IMR-90 (cell line): ENCODE data around the gene FAM193A. TPM values are rescaled to one million over a fixed set of nuclear protein-coding genes. Genes with fewer than 3 reads are reported as not detected.
A peak's percentile ranks its signal among the peaks of the same experiment; 100 is the strongest.

ENCODE experiments used
- ATAC-seq: fragments of 200-7000 bp; cut with Tn5 transposase; 2 replicates; pipeline ENCODE4 v1.9.1; 2020; ENCODE audit warnings: low read depth, mild to moderate bottlenecking, moderate library complexity
- BruUV-seq: library from RNA; stranded (reverse); fragments of 400-500 nt; replicated peaks from 2 replicates; lab custom pipeline; 2021; lab: Mats Ljungman, UMichigan
- CTCF ChIA-PET: fragments of 300-600 bp; formaldehyde crosslinking; extraction: SDS; loops from one replicate; lab custom pipeline; 2021; ENCODE audit warnings: antibody characterized with exemption; lab: Yijun Ruan, JAX
- POLR2A ChIA-PET: fragments of 300-600 bp; sonication (Branson Sonifier 250); formaldehyde crosslinking; loops from one replicate; lab custom pipeline; 2022; ENCODE audit warnings: antibody characterized with exemption; ENCODE audit not compliant: unreplicated experiment; lab: Charles Lee
- DNase-seq: peaks from one replicate; pipeline ENCODE4 v3.0.0; 2013
- H2AFZ ChIP-seq: replicated peaks from 2 replicates; pipeline ENCODE3; 2013; ENCODE audit warnings: low read length, mild to moderate bottlenecking; ENCODE audit not compliant: poor library complexity
- H2AK5ac ChIP-seq: 2 replicates; pipeline ENCODE4 v1.6.1; 2013; ENCODE audit warnings: low read depth, low read length, inconsistent platforms
- H2AK9ac ChIP-seq: replicated peaks from 2 replicates; pipeline ENCODE3; 2013; ENCODE audit warnings: mild to moderate bottlenecking, low read depth, low read length, moderate library complexity; ENCODE audit not compliant: poor library complexity
- H2BK120ac ChIP-seq: 2 replicates; pipeline ENCODE4 v1.6.1; 2013; ENCODE audit warnings: low read depth, low read length, inconsistent platforms
- H2BK15ac ChIP-seq: 3 replicates; pipeline ENCODE4 v1.6.1; 2013; ENCODE audit warnings: low read depth, low read length, inconsistent platforms
- H2BK20ac ChIP-seq: 2 replicates; pipeline ENCODE4 v1.6.1; 2013; ENCODE audit warnings: low read depth, mild to moderate bottlenecking, inconsistent platforms, low read length, moderate library complexity
- H2BK5ac ChIP-seq: 2 replicates; pipeline ENCODE4 v1.6.1; 2013; ENCODE audit warnings: mild to moderate bottlenecking, low read depth, low read length, inconsistent platforms; ENCODE audit not compliant: poor library complexity, severe bottlenecking
- H3K14ac ChIP-seq: replicated peaks from 2 replicates; pipeline ENCODE4 v1.6.1; 2013; ENCODE audit warnings: low read depth, low read length, inconsistent platforms
- H3K18ac ChIP-seq: 2 replicates; pipeline ENCODE4 v1.6.1; 2013; ENCODE audit warnings: low read depth, low read length, control low read depth
- H3K23ac ChIP-seq: 2 replicates; pipeline ENCODE4 v1.6.1; 2013; ENCODE audit warnings: low read depth, low read length, inconsistent platforms
- H3K27ac ChIP-seq: 2 replicates; pipeline ENCODE4 v1.5.1; 2013; ENCODE audit warnings: mild to moderate bottlenecking, control low read depth, low read length; ENCODE audit not compliant: insufficient read depth
- H3K27me3 ChIP-seq: 2 replicates; pipeline ENCODE4 v1.6.1; 2013; ENCODE audit warnings: low read length; ENCODE audit not compliant: control insufficient read depth, insufficient read depth
- H3K36me3 ChIP-seq: 2 replicates; pipeline ENCODE4 v1.6.1; 2013; ENCODE audit warnings: low read length, mixed read lengths; ENCODE audit not compliant: control insufficient read depth, insufficient read depth
- H3K4ac ChIP-seq: 2 replicates; pipeline ENCODE4 v1.6.1; 2013; ENCODE audit warnings: low read depth, low read length, inconsistent platforms
- H3K4me1 ChIP-seq: 2 replicates; pipeline ENCODE4 v1.6.1; 2013; ENCODE audit warnings: low read length, mixed read lengths; ENCODE audit not compliant: control insufficient read depth, insufficient read depth
- H3K4me2 ChIP-seq: 2 replicates; pipeline ENCODE4 v1.6.1; 2013; ENCODE audit warnings: low read depth, mild to moderate bottlenecking, control low read depth, low read length, moderate library complexity
- H3K4me3 ChIP-seq: 2 replicates; pipeline ENCODE4 v1.5.1; 2013; ENCODE audit warnings: low read depth, mild to moderate bottlenecking, control low read depth, low read length, moderate library complexity; ENCODE audit not compliant: insufficient read depth
- H3K56ac ChIP-seq: 2 replicates; pipeline ENCODE4 v1.6.1; 2013; ENCODE audit warnings: low read length, inconsistent platforms; ENCODE audit not compliant: insufficient read depth; ENCODE audit errors: extremely low read depth
- H3K79me1 ChIP-seq, 2 experiments: 2 replicates each; pipeline ENCODE4 v1.6.1; 2013; ENCODE audit warnings: low read length in 2 of 2, inconsistent platforms in 1 of 2, low read depth in 1 of 2
- H3K9ac ChIP-seq: 2 replicates; pipeline ENCODE4 v1.6.1; 2013; ENCODE audit warnings: low read depth, low read length, control low read depth
- H3K9me1 ChIP-seq: 2 replicates; pipeline ENCODE4 v1.6.1; 2013; ENCODE audit warnings: low read length, inconsistent platforms; ENCODE audit not compliant: insufficient read depth
- H3K9me3 ChIP-seq: 2 replicates; pipeline ENCODE4 v1.6.1; 2013; ENCODE audit warnings: low read length; ENCODE audit not compliant: control insufficient read depth, insufficient read depth
- H4K20me1 ChIP-seq: 2 replicates; pipeline ENCODE4 v1.6.1; 2013; ENCODE audit warnings: low read length, inconsistent platforms; ENCODE audit not compliant: insufficient read depth
- H4K5ac ChIP-seq: 2 replicates; pipeline ENCODE4 v1.6.1; 2013; ENCODE audit warnings: mild to moderate bottlenecking, low read depth, low read length, control low read depth
- H4K8ac ChIP-seq, 2 experiments: 2 replicates each; pipeline ENCODE4 v1.6.1; 2013; ENCODE audit warnings: low read depth in 2 of 2, low read length in 2 of 2, control low read depth in 1 of 2, inconsistent platforms in 1 of 2
- H4K91ac ChIP-seq: 2 replicates; pipeline ENCODE4 v1.6.1; 2013; ENCODE audit warnings: low read depth, low read length, inconsistent platforms; ENCODE audit not compliant: insufficient read depth
- CTCF ChIP-seq: conservative IDR thresholded peaks from 2 replicates; pipeline ENCODE4 v1.5.1; 2012; ENCODE audit warnings: mild to moderate bottlenecking, low read depth, low read length, improper control_type of control experiment
- FOS ChIP-seq: fragments of 150-350 bp; IDR thresholded peaks from 2 replicates; pipeline ENCODE4 v1.6.1; 2016; ENCODE audit warnings: low read depth, low read length
- RAD21 ChIP-seq: IDR thresholded peaks from 2 replicates; pipeline ENCODE4 v1.6.1; 2012; ENCODE audit warnings: low read length, improper control_type of control experiment
- USF2 ChIP-seq: fragments of 150-350 bp; IDR thresholded peaks from 2 replicates; pipeline ENCODE4 v1.6.1; 2017; ENCODE audit warnings: mild to moderate bottlenecking, antibody characterized with exemption, low read length, low read depth
- WGBS, 2 experiments: methylation state at CpG; one replicate each; pipeline versions ENCODE4 v1.1.5 to v1.1.7; 2013; ENCODE audit warnings: missing lambda C conversion rate in 2 of 2; ENCODE audit not compliant: insufficient read length in 1 of 2; ENCODE audit errors: extremely low coverage in 2 of 2; 5-methylcytosine and 5-hydroxymethylcytosine counted together
- dilution Hi-C: fragments of 300-500 bp; cut with HindIII; formaldehyde crosslinking; loops from one replicate; pipeline ENCODE4 v1.14.3; 2018; ENCODE audit warnings: low sequenced_read_pairs; ENCODE audit not compliant: unreplicated experiment
- in situ Hi-C: fragments of 300-500 bp; cut with MboI; formaldehyde crosslinking; loops from 3 replicates; pipeline ENCODE4 v1.14.3; 2019; ENCODE audit warnings: low sequenced_read_pairs, inconsistent platforms, mixed read lengths
- intact Hi-C: fragments of 100-400 bp; cut with micrococcal nuclease; formaldehyde crosslinking; loops from 2 replicates; pipeline ENCODE4 v1.10.0; 2022
- polyA plus RNA-seq, 3 experiments: library from polyadenylated mRNA; depleted of rRNA; stranded (reverse); fragments of >200 nt; gene quantifications; 2 replicates each; pipeline ENCODE4 v1.2.3, GENCODE V29; 2012; ENCODE audit warnings: low replicate concordance in 1 of 3
- total RNA-seq: library from RNA; depleted of rRNA; stranded (reverse); fragments of >200 nt; gene quantifications from 2 replicates; pipeline ENCODE4 v1.2.3, GENCODE V29; 2012

The FAM193A gene
- total and polyA plus RNA-seq, 2 of the 4 experiments (the other 2 are of a cell fraction) = 6.8 to 11.0 TPM

GRCh38 chr4:2596611-2597010 lies 60.2 kb downstream of the FAM193A start:
- Histone ChIP-seq H3K14ac (0 out of 2 replicates have a peak overlapping the region, but pooled peaks have one; percentile 46), H2AK5ac (peak overlapping the region; percentile 55), H4K5ac (no peak overlapping the region), H3K27me3 (no peaks in the 10 kb centered on the region), H3K27ac (peak overlapping the region; percentile 66; the same call in 1 of the 2 replicates), H3K9me3 (no peaks in the 10 kb centered on the region), H3K4me1 (peaks cover 34% of the 10 kb centered on the region), H2BK120ac (no peak overlapping the region), H2AK9ac (no peak overlapping the region), H3K4ac (no peak overlapping the region), H4K91ac (no peak overlapping the region), H4K20me1 (peaks cover 94% of the 10 kb centered on the region), H4K8ac (0 out of 4 replicates have a peak overlapping the region, but pooled peaks of 1 of the 2 experiments have one; percentile 10), H3K36me3 (peaks cover 11% of the 10 kb centered on the region), H2AFZ (no peak overlapping the region), H2BK20ac (no peak overlapping the region), H2BK5ac (no peak overlapping the region), H3K9me1 (peaks cover 51% of the 10 kb centered on the region), H3K18ac (no peak overlapping the region; the same call in 1 of the 2 replicates), H2BK15ac (no peak overlapping the region), H3K9ac (peak overlapping the region; percentile 32), H3K56ac (no peak overlapping the region), H3K23ac (0 out of 2 replicates have a peak overlapping the region, but pooled peaks have one; percentile 34), H3K4me3 (no peak overlapping the region), H3K79me1 (peaks cover 31 to 93% of the 10 kb centered on the region in 2 experiments), H3K4me2 (peak overlapping the region; percentile 24; the same call in 1 of the 2 replicates)
- dilution Hi-C loops (no loop called here), in situ Hi-C loops (no loop called here), intact Hi-C loops (no loop called here)
- DNase-seq (no peak), ATAC-seq (no peak)
- POLR2A ChIA-PET = no interaction called here
- TF ChIP-seq FOS (no peak), USF2 (no peak), CTCF (no peak), RAD21 (no peak)
- WGBS, 2 experiments = 52% methylated on average over 2 of the region's 8 CpGs; no CpG with 5 or more reads in 1 of the 2 experiments
- CTCF ChIA-PET = no interaction called here
- BruUV-seq = no TSS peak
